ENCODE measurements around the gene NRDE2.

GRCh38 chr14:90368946-90369721 is 37.4 kb upstream of the NRDE2 start:
- TF ChIP-seq ZBTB7A (IDR thresholded peaks at IDR 0.05; ENCODE audit: low read depth) (no peak), CREB1 (IDR thresholded peaks at IDR 0.05; ENCODE audit: low read depth) (no peak), EGR1 (IDR thresholded peaks at IDR 0.05) (no peak), RAD21 (IDR thresholded peaks at IDR 0.05; ENCODE audit: low read depth) (peak; percentile 20; the same call in 1 of the 2 replicates), TCF12 (IDR thresholded peaks at IDR 0.05; ENCODE audit: low read depth) (no peak)
- TF ChIP-seq, protein P1, sequence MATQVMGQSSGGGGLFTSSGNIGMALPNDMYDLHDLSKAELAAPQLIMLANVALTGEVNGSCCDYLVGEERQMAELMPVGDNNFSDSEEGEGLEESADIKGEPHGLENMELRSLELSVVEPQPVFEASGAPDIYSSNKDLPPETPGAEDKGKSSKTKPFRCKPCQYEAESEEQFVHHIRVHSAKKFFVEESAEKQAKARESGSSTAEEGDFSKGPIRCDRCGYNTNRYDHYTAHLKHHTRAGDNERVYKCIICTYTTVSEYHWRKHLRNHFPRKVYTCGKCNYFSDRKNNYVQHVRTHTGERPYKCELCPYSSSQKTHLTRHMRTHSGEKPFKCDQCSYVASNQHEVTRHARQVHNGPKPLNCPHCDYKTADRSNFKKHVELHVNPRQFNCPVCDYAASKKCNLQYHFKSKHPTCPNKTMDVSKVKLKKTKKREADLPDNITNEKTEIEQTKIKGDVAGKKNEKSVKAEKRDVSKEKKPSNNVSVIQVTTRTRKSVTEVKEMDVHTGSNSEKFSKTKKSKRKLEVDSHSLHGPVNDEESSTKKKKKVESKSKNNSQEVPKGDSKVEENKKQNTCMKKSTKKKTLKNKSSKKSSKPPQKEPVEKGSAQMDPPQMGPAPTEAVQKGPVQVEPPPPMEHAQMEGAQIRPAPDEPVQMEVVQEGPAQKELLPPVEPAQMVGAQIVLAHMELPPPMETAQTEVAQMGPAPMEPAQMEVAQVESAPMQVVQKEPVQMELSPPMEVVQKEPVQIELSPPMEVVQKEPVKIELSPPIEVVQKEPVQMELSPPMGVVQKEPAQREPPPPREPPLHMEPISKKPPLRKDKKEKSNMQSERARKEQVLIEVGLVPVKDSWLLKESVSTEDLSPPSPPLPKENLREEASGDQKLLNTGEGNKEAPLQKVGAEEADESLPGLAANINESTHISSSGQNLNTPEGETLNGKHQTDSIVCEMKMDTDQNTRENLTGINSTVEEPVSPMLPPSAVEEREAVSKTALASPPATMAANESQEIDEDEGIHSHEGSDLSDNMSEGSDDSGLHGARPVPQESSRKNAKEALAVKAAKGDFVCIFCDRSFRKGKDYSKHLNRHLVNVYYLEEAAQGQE (IDR thresholded peaks at IDR 0.05; ENCODE audit: low read depth) = no peak
